Lung (tissue), 12 donors: ENCODE data around the gene EVX1. TPM values are rescaled to one million over a fixed set of nuclear protein-coding genes. Genes with fewer than 3 reads are reported as not detected.

Experiments used
- ATAC-seq: fragments of 200-7000 bp; cut with Tn5 transposase; one replicate; pipeline ENCODE4 v1.9.1; 2020; ENCODE audit warnings: moderate number of reproducible peaks; ENCODE audit not compliant: insufficient read depth, low FRiP score
- DNase-seq, 3 donors: peaks; one replicate each; pipeline ENCODE4 v3.0.0-alpha.2; 2013 to 2017
- H3K27ac ChIP-seq, 2 donors: one replicate each; pipeline ENCODE4 v1.5.1; 2013; ENCODE audit warnings: mild to moderate bottlenecking in 2 of 2, moderate library complexity in 2 of 2, control low read depth in 1 of 2, inconsistent platforms in 1 of 2, low read depth in 1 of 2, low read length in 1 of 2
- H3K27me3 ChIP-seq, 3 donors: one replicate each; pipeline ENCODE4 v1.5.1; 2013; ENCODE audit warnings: low read length in 2 of 3; ENCODE audit not compliant: control insufficient read depth in 3 of 3, insufficient read depth in 3 of 3
- H3K36me3 ChIP-seq, 4 donors: one replicate each; pipeline ENCODE4 v1.5.1; 2013; ENCODE audit warnings: low read length in 4 of 4, mild to moderate bottlenecking in 1 of 4, moderate library complexity in 1 of 4; ENCODE audit not compliant: control insufficient read depth in 4 of 4, insufficient read depth in 4 of 4
- H3K4me1 ChIP-seq, 5 donors: one replicate each; pipeline ENCODE4 v1.5.1; 2013; ENCODE audit warnings: low read length in 5 of 5, mild to moderate bottlenecking in 2 of 5, moderate library complexity in 1 of 5; ENCODE audit not compliant: control insufficient read depth in 5 of 5, insufficient read depth in 5 of 5
- H3K4me3 ChIP-seq: one replicate; pipeline ENCODE4 v1.5.1; 2013; ENCODE audit warnings: mild to moderate bottlenecking, control low read depth, moderate library complexity
- H3K9ac ChIP-seq, 2 donors: one replicate each; pipeline ENCODE4 v1.5.1; 2013; ENCODE audit warnings: low read length in 2 of 2, control low read depth in 1 of 2; ENCODE audit not compliant: insufficient read depth in 1 of 2
- H3K9me3 ChIP-seq, 4 donors: one replicate each; pipeline ENCODE4 v1.5.1; 2013; ENCODE audit warnings: low read length in 3 of 4, mild to moderate bottlenecking in 1 of 4, moderate library complexity in 1 of 4; ENCODE audit not compliant: control insufficient read depth in 4 of 4, insufficient read depth in 3 of 4
- CTCF ChIP-seq: IDR thresholded peaks from 2 replicates; pipeline ENCODE4 v1.5.1; 2012; ENCODE audit warnings: mild to moderate bottlenecking; ENCODE audit errors: control extremely low read depth, extremely low read depth
- WGBS, 2 donors: extraction: QIAGEN DNeasy Blood & Tissue Kit; methylation state at CpG; one replicate each; pipeline ENCODE4 v1.1.7; 2013; 5-methylcytosine and 5-hydroxymethylcytosine counted together
- polyA plus RNA-seq, 2 donors: library from polyadenylated mRNA; stranded (reverse); fragments of 200-250 nt; gene quantifications; one replicate each; pipeline ENCODE4 v1.2.1, GENCODE V29; 2013
- total RNA-seq, 2 donors: library from RNA; depleted of rRNA in 1 of 2; stranded (reverse); fragments of >200 nt in 1 of 2; gene quantifications; one replicate each; pipeline ENCODE4 v1.2.1, GENCODE V29; 2014 to 2021
- donor health status: control.
- donor health status: control.
- donor health status: Bipolar disorder and iron deficiency.
- donor health status: healthy.
- donor health status: DM: yes; HTN: yes; CAD: no.

The EVX1 gene
- total and polyA plus RNA-seq, 4 donors, result not detected

- Histone ChIP-seq H3K36me3 (no peaks in the 10 kb centered on the region), H3K4me3 (no peak overlapping the region)
- WGBS, 2 donors, result 7 to 13% methylated on average over 14 of the region's 14 CpGs
Measured at GRCh38 chr7:27200761-27201579, 41.6 kb upstream of the EVX1 start.

GRCh38 chr7:27201580-27202017 lies 41.0 kb upstream of the EVX1 start:
- Histone ChIP-seq H3K9me3 (peaks cover 0 to 17% (median 0%) of the 10 kb centered on the region in 4 donors), H3K4me1 (peaks cover 0 to 34% (median 3%) of the 10 kb centered on the region in 5 donors), H3K4me3 (no peak overlapping the region), H3K9ac (no peak overlapping the region), H3K27me3 (peaks cover 0 to 90% (median 90%) of the 10 kb centered on the region in 3 donors), H3K36me3 (no peaks in the 10 kb centered on the region), H3K27ac (no peak overlapping the region)
- WGBS, 2 donors, result 12 to 14% methylated on average over 4 of the region's 4 CpGs
- no peak for TF ChIP-seq CTCF
- DNase-seq (peak in 1 of 3 donors; percentile 19), ATAC-seq (no peak)

More at GRCh38 chr7:27200761-27201579, 41.6 kb upstream of the EVX1 start:
- DNase-seq (peak in 1 of 3 donors; percentile 42), ATAC-seq (no peak)
- Histone ChIP-seq H3K9ac (no peak overlapping the region), H3K4me1 (peaks cover 0 to 34% (median 5%) of the 10 kb centered on the region in 5 donors), H3K27ac (no peak overlapping the region), H3K9me3 (peaks cover 0 to 17% (median 0%) of the 10 kb centered on the region in 4 donors), H3K27me3 (peaks cover 0 to 90% (median 90%) of the 10 kb centered on the region in 3 donors)
- no peak for TF ChIP-seq CTCF

GRCh38 chr7:27202018-27202861 lies 40.4 kb upstream of the EVX1 start:
- no peak overlapping the region for H3K27ac ChIP-seq
- no peaks in the 10 kb centered on the region for H3K36me3 ChIP-seq
- peaks cover 0 to 17% (median 0%) of the 10 kb centered on the region in 4 donors for H3K9me3 ChIP-seq
- peaks cover 0 to 34% (median 3%) of the 10 kb centered on the region in 5 donors for H3K4me1 ChIP-seq
- no peak overlapping the region for H3K4me3 ChIP-seq
- TF ChIP-seq CTCF, result no peak
- no peak overlapping the region for H3K9ac ChIP-seq
- DNase-seq, result peak in 1 of 3 donors; percentile 47
- 14 to 21% methylated on average over 30 of the region's 30 CpGs for WGBS, 2 donors
- H3K27me3 ChIP-seq, result peaks cover 0 to 90% (median 90%) of the 10 kb centered on the region in 3 donors
- no peak for ATAC-seq
